Measurements from ENCODE around the gene RNF138.
"Not testable (repeated sequence)": the region's sequence is repeated elsewhere in the genome, so short reads cannot be mapped to it uniquely, and the experiment has no call there.

The RNF138 gene

GRCh38 chr18:32175265-32175664 is 83.6 kb downstream of the RNF138 start:
- Mint-ChIP-seq H3K4me1 (no peaks in the 10 kb centered on the region), H3K4me3 (no peak overlapping the region), H3K36me3 (ENCODE audit: low read depth) (no peaks in the 10 kb centered on the region), H3K27ac (no peak overlapping the region), H3K27me3 (peaks cover 2% of the 10 kb centered on the region), H3K9me3 (no peaks in the 10 kb centered on the region)
- no peak for DNase-seq
- ATAC-seq = no peak

DNA sequence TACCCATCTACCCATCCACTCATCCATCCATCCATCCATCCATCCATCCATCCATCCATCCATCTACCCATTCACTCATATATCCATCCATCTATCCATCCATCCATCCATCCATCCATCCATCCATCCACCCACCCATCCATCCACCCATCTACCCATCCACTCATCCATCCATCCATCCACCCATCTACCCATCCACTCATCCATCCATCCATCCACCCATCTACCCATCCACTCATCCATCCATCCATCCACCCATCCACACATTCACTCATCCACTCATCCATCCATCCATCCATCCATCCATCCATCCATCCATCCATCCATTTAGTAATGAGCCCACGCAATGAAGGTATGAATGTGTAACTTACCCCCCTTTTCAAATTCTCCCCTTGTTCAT is 85.1 kb downstream of the RNF138 start:
- H3K9me3 Mint-ChIP-seq; H3K4me1 Mint-ChIP-seq; H3K27me3 Mint-ChIP-seq; ATAC-seq; DNase-seq; H3K36me3 Mint-ChIP-seq (ENCODE audit: low read depth); H3K27ac Mint-ChIP-seq; H3K4me3 Mint-ChIP-seq: not testable (repeated sequence)

GRCh38 chr18:32177530-32177929 is 85.9 kb downstream of the RNF138 start:
- DNase-seq = no peak
- Mint-ChIP-seq H3K9me3 (no peaks in the 10 kb centered on the region), H3K36me3 (ENCODE audit: low read depth) (no peaks in the 10 kb centered on the region), H3K27ac (no peak overlapping the region), H3K27me3 (no peaks in the 10 kb centered on the region), H3K4me3 (no peak overlapping the region), H3K4me1 (no peaks in the 10 kb centered on the region)
- ATAC-seq = no peak

All from activated naive CD8-positive, alpha-beta T cell treated with anti-CD3 and anti-CD28 coated beads, Interleukin-2, amount 50 U/mL, for 24 hours (primary cell).